B cell (primary cell): ENCODE results near the gene CA5A. TPM values are rescaled to one million over a fixed set of nuclear protein-coding genes. Genes with fewer than 3 reads are reported as not detected.

ENCODE experiments used
- ATAC-seq: fragments of 200-7000 bp; cut with Tn5 transposase; one replicate; pipeline ENCODE4 v1.10.0; 2021; ENCODE audit warnings: low read depth, mild to moderate bottlenecking, moderate number of reproducible peaks, moderate library complexity
- CTCF ChIA-PET: fragments of 350-600 bp; sonication (Branson Sonifier 250); formaldehyde crosslinking; loops from one replicate; lab custom pipeline; 2021; ENCODE audit warnings: antibody characterized with exemption, inconsistent platforms; lab: Charles Lee
- POLR2A ChIA-PET: fragments of 350-600 bp; sonication (Branson Sonifier 250); formaldehyde crosslinking; loops from one replicate; lab custom pipeline; 2021; ENCODE audit warnings: antibody characterized with exemption; lab: Charles Lee
- DNase-seq: peaks from one replicate; pipeline ENCODE4 v3.0.0; 2013
- H2AFZ ChIP-seq: 2 replicates; pipeline ENCODE4 v1.6.1; 2012; ENCODE audit warnings: mild to moderate bottlenecking, low read depth, low read length; ENCODE audit not compliant: insufficient read depth, poor library complexity, severe bottlenecking
- H3K27ac ChIP-seq, 2 donors: 1 replicate in 1 of 2; 2 replicates in 1 of 2; pipeline ENCODE4 v1.5.1; 2012 to 2013; ENCODE audit warnings: low read length in 2 of 2, mild to moderate bottlenecking in 2 of 2, moderate library complexity in 1 of 2
- H3K27me3 ChIP-seq, 4 experiments: fragments of 200-600 bp in 1 of 4; sonication (generic) in 1 of 4; replicated peaks in 1 of 4; 1 replicate in 2 of 4; 2 replicates in 2 of 4; pipeline versions ENCODE4 v1.6.1 to v1.7.0; 2013 to 2016; ENCODE audit warnings: low read length in 3 of 4, mild to moderate bottlenecking in 2 of 4, mixed read lengths in 1 of 4, moderate library complexity in 1 of 4; ENCODE audit not compliant: insufficient read depth in 4 of 4, control insufficient read depth in 3 of 4; ENCODE audit errors: control extremely low read depth in 1 of 4
- H3K36me3 ChIP-seq, 2 experiments: replicated peaks in 1 of 2; 1 replicate in 1 of 2; 2 replicates in 1 of 2; pipeline versions ENCODE4 v1.6.1 to v1.7.1; 2013; ENCODE audit warnings: low read length in 1 of 2; ENCODE audit not compliant: insufficient read depth in 2 of 2, control insufficient read depth in 1 of 2; ENCODE audit errors: control extremely low read depth in 1 of 2, extremely low read depth in 1 of 2
- H3K4me1 ChIP-seq, 2 donors: fragments of 200-600 bp in 1 of 2; sonication (generic) in 1 of 2; 1 replicate in 1 of 2; 2 replicates in 1 of 2; pipeline versions ENCODE4 v1.5.1 to v1.6.1; 2013 to 2017; ENCODE audit warnings: low read length in 2 of 2; ENCODE audit not compliant: control insufficient read depth in 2 of 2, insufficient read depth in 2 of 2
- H3K4me2 ChIP-seq: replicated peaks from 2 replicates; pipeline ENCODE3; 2012; ENCODE audit warnings: mild to moderate bottlenecking, low read depth, low read length; ENCODE audit not compliant: poor library complexity, severe bottlenecking
- H3K4me3 ChIP-seq, 5 experiments: fragments of 200-600 bp in 1 of 5; sonication (generic) in 1 of 5; 1 replicate in 3 of 5; 2 replicates in 2 of 5; pipeline versions ENCODE4 v1.5.1 to v1.7.0; 2011 to 2016; ENCODE audit warnings: low read length in 4 of 5, mild to moderate bottlenecking in 4 of 5, low read depth in 2 of 5, control low read depth in 1 of 5, moderate library complexity in 1 of 5; ENCODE audit not compliant: insufficient read depth in 1 of 5; ENCODE audit errors: control extremely low read depth in 1 of 5, extremely low read depth in 1 of 5
- H3K79me2 ChIP-seq: fragments of 200-600 bp; sonication (generic); one replicate; pipeline ENCODE4 v1.6.0; 2016; ENCODE audit warnings: low read length; ENCODE audit not compliant: control insufficient read depth, insufficient read depth
- H3K9ac ChIP-seq: fragments of 200-600 bp; sonication (generic); 2 replicates; pipeline ENCODE4 v1.6.1; 2017; ENCODE audit warnings: mild to moderate bottlenecking, low read length, moderate library complexity
- H3K9me3 ChIP-seq, 3 donors: one replicate each; pipeline versions ENCODE4 v1.6.1 to v1.7.1; 2013; ENCODE audit warnings: low read length in 2 of 3; ENCODE audit not compliant: control insufficient read depth in 2 of 3, insufficient read depth in 1 of 3; ENCODE audit errors: control extremely low read depth in 1 of 3
- H4K20me1 ChIP-seq: 2 replicates; pipeline ENCODE4 v1.6.0; 2012; ENCODE audit warnings: mild to moderate bottlenecking, low read length; ENCODE audit not compliant: insufficient read depth, control insufficient read depth, poor library complexity, severe bottlenecking
- H3K27ac Mint-ChIP-seq: one replicate; pipeline ENCODE4 v1.8.0; 2021; ENCODE audit warnings: mixed read lengths
- H3K27me3 Mint-ChIP-seq: one replicate; pipeline ENCODE4 v1.8.0; 2021; ENCODE audit warnings: mixed read lengths
- H3K4me1 Mint-ChIP-seq: one replicate; pipeline ENCODE4 v1.8.0; 2021; ENCODE audit warnings: mixed read lengths
- H3K4me3 Mint-ChIP-seq: one replicate; pipeline ENCODE4 v1.8.0; 2021; ENCODE audit warnings: mixed read lengths
- H3K9me3 Mint-ChIP-seq: one replicate; pipeline ENCODE4 v1.8.0; 2022; ENCODE audit warnings: mixed read lengths; ENCODE audit not compliant: insufficient read depth
- CTCF ChIP-seq: fragments of 200-600 bp; IDR thresholded peaks from one replicate; pipeline ENCODE4 v1.8.0; 2022; ENCODE audit warnings: antibody characterized with exemption, mild to moderate bottlenecking
- EZH2 ChIP-seq: IDR thresholded peaks from 2 replicates; pipeline ENCODE4 v1.6.1; 2012; ENCODE audit warnings: borderline replicate concordance, low read depth, mild to moderate bottlenecking, moderate library complexity, low read length; ENCODE audit not compliant: insufficient read depth, poor library complexity, severe bottlenecking
- WGBS: methylation state at CpG from one replicate; pipeline ENCODE4 v1.1.5; 2013; ENCODE audit warnings: missing lambda C conversion rate; ENCODE audit not compliant: insufficient coverage; 5-methylcytosine and 5-hydroxymethylcytosine counted together
- intact Hi-C: fragments of 100-400 bp; cut with micrococcal nuclease; formaldehyde crosslinking; loops from one replicate; pipeline ENCODE4 v1.10.0; 2022
- polyA plus RNA-seq: library from polyadenylated mRNA; depleted of rRNA; stranded (reverse); fragments of >200 nt; gene quantifications from 2 replicates; pipeline ENCODE4 v1.2.3, GENCODE V29; 2012
- total RNA-seq, 2 donors: library from RNA; stranded (reverse); fragments of 120-200 nt in 1 of 2; gene quantifications; 1 replicate in 1 of 2; 2 replicates in 1 of 2; pipeline versions ENCODE4 v1.2.3 to v1.2.4, GENCODE V29; 2013 to 2022

Gene CA5A
- total and polyA plus RNA-seq, 2 donors (not counting 1 experiment from before 2014, with no cell fraction given): 0.27 TPM; not detected in 1

- no peak overlapping the region for H3K27ac ChIP-seq
- peaks cover 0 to 13% of the 10 kb centered on the region in 2 experiments for H3K36me3 ChIP-seq
- no peaks in the 10 kb centered on the region for H4K20me1 ChIP-seq
- no peak overlapping the region for H3K27ac Mint-ChIP-seq
- no peak overlapping the region for H3K4me3 ChIP-seq
- CTCF ChIA-PET: interaction anchor here (1.4 to 1.6 kb wide), 2 partner anchors 9 to 30 kb away, joined by 3 to 4 read pairs; no protein-coding TSS in a partner anchor
- H2AFZ ChIP-seq: no peak overlapping the region
- DNase-seq: no peak
- 98% methylated on average over 21 of the region's 22 CpGs for WGBS
- peaks cover 10% of the 10 kb centered on the region for H3K4me1 Mint-ChIP-seq
- H3K9me3 Mint-ChIP-seq: no peaks in the 10 kb centered on the region
- peaks cover 12% of the 10 kb centered on the region for H3K79me2 ChIP-seq
- intact Hi-C loops: no loop called here
- TF ChIP-seq EZH2 (no peak), CTCF (no peak)
- no peak overlapping the region for H3K4me3 Mint-ChIP-seq
- H3K4me1 ChIP-seq: peaks cover 0 to 18% of the 10 kb centered on the region in 2 donors
- H3K27me3 Mint-ChIP-seq: no peaks in the 10 kb centered on the region
- POLR2A ChIA-PET: no interaction called here
- no peak overlapping the region for H3K4me2 ChIP-seq
- ATAC-seq: no peak
- no peaks in the 10 kb centered on the region for H3K27me3 ChIP-seq
- no peaks in the 10 kb centered on the region for H3K9me3 ChIP-seq
- no peak overlapping the region for H3K9ac ChIP-seq
These were observed 94.8 kb downstream of the CA5A start for GRCh38 chr16:87841340-87842208.
